HepG2 (cell line): ENCODE data around the gene CCSER1. TPM values are rescaled to one million over a fixed set of nuclear protein-coding genes. Genes with fewer than 3 reads are reported as not detected.

Source experiments
- ATAC-seq: fragments of 200-7000 bp; cut with Tn5 transposase; 3 replicates; pipeline ENCODE4 v1.9.1; 2020; ENCODE audit warnings: mild to moderate bottlenecking, moderate library complexity
- BruUV-seq: library from RNA; stranded (reverse); fragments of 400-500 nt; replicated peaks from 2 replicates; lab custom pipeline; 2021; lab: Mats Ljungman, UMichigan
- CTCF ChIA-PET: fragments of 300-600 bp; formaldehyde crosslinking; extraction: SDS; loops from one replicate; lab custom pipeline; 2021; ENCODE audit warnings: low total read pairs, inconsistent platforms, low intra/inter-chr PET ratio; lab: Yijun Ruan, JAX
- POLR2A ChIA-PET: fragments of 350-600 bp; sonication (Branson Sonifier 250); formaldehyde crosslinking; loops from one replicate; lab custom pipeline; 2020; ENCODE audit warnings: antibody characterized with exemption, inconsistent platforms; lab: Yijun Ruan, JAX
- DNase-seq: peaks from one replicate; pipeline ENCODE4 v3.0.0-alpha.2; 2015; ENCODE audit warnings: low spot score
- FAIRE-seq: peaks from 3 replicates; lab custom pipeline; 2011; peaks lifted over from hg19 to GRCh38; lab: Jason Lieb, UNC
- H2AFZ ChIP-seq: one replicate; pipeline ENCODE4 v1.6.1; 2011; ENCODE audit warnings: low read length, inconsistent platforms
- H3K27ac ChIP-seq: fragments of 300-600 bp; 3 replicates; pipeline ENCODE4 v1.8.0; 2011; ENCODE audit warnings: mixed run types, mild to moderate bottlenecking, mixed read lengths, low read length, inconsistent platforms; ENCODE audit not compliant: insufficient read depth; ENCODE audit errors: extremely low read length
- H3K27me3 ChIP-seq, 2 experiments: fragments of 200-600 bp in 1 of 2; 2 replicates in 1 of 2; 3 replicates in 1 of 2; pipeline versions ENCODE4 v1.6.0 to v1.8.0; 2011; ENCODE audit warnings: low read length in 2 of 2, mild to moderate bottlenecking in 2 of 2, moderate library complexity in 2 of 2, inconsistent platforms in 1 of 2; ENCODE audit not compliant: insufficient read depth in 2 of 2, control insufficient read depth in 1 of 2
- H3K36me3 ChIP-seq, 2 experiments: fragments of 200-600 bp in 1 of 2; replicated peaks in 1 of 2; 2 replicates in 1 of 2; 3 replicates in 1 of 2; pipeline versions ENCODE4 v1.5.1 to v1.8.0; 2011; ENCODE audit warnings: low read length in 2 of 2, inconsistent platforms in 1 of 2; ENCODE audit not compliant: insufficient read depth in 2 of 2, control insufficient read depth in 1 of 2
- H3K4me1 ChIP-seq: 2 replicates; pipeline ENCODE4 v1.5.1; 2012; ENCODE audit warnings: low read length, inconsistent platforms; ENCODE audit not compliant: insufficient read depth
- H3K4me2 ChIP-seq: 2 replicates; pipeline ENCODE4 v1.6.0; 2011; ENCODE audit warnings: low read depth, low read length, inconsistent platforms
- H3K4me3 ChIP-seq, 3 experiments: fragments of 200-600 bp in 1 of 3; sonication (generic), shearing (Covaris generic) in 1 of 3; replicated peaks in 1 of 3; 2 replicates each; pipeline ENCODE4 v1.5.1; 2011 to 2016; ENCODE audit warnings: low read length in 3 of 3, inconsistent platforms in 2 of 3, low read depth in 2 of 3, mild to moderate bottlenecking in 2 of 3, control low read depth in 1 of 3, mixed read lengths in 1 of 3; ENCODE audit not compliant: insufficient read depth in 1 of 3
- H3K79me2 ChIP-seq: one replicate; pipeline ENCODE4 v1.6.1; 2011; ENCODE audit warnings: low read length, inconsistent platforms; ENCODE audit not compliant: insufficient read depth
- H3K9ac ChIP-seq: 2 replicates; pipeline ENCODE4 v1.6.0; 2011; ENCODE audit warnings: mild to moderate bottlenecking, low read depth, low read length, inconsistent platforms; ENCODE audit not compliant: insufficient read depth
- H3K9me3 ChIP-seq: 2 replicates; pipeline ENCODE4 v1.5.1; 2012; ENCODE audit warnings: mild to moderate bottlenecking, low read length
- H4K20me1 ChIP-seq: 2 replicates; pipeline ENCODE4 v1.6.0; 2011; ENCODE audit warnings: inconsistent platforms, mild to moderate bottlenecking, low read length, moderate library complexity; ENCODE audit not compliant: insufficient read depth
- MLLT10 ChIP-seq: sonication (generic); formaldehyde crosslinking; IDR thresholded peaks from 2 replicates; pipeline ENCODE4 v1.4.0; 2020; ENCODE audit warnings: missing genetic modification reagents
- PHB2 ChIP-seq: fragments of 450-650 bp; IDR thresholded peaks from 2 replicates; pipeline ENCODE4 v1.6.1; 2018; ENCODE audit not compliant: partially characterized antibody
- POLR2AphosphoS5 ChIP-seq: IDR thresholded peaks from 2 replicates; pipeline ENCODE4 v1.6.1; 2012; ENCODE audit warnings: low read depth, low read length
- RCOR2 ChIP-seq: IDR thresholded peaks from 2 replicates; pipeline ENCODE4 v1.6.1; 2016; ENCODE audit warnings: missing biosample characterization, missing genetic modification reagents
- SP140L ChIP-seq: sonication (generic); formaldehyde crosslinking; IDR thresholded peaks from 2 replicates; pipeline ENCODE4 v1.4.0; 2020; ENCODE audit warnings: missing genetic modification reagents, borderline replicate concordance
- SRF ChIP-seq: IDR thresholded peaks from 2 replicates; pipeline ENCODE4 v1.6.1; 2011; ENCODE audit warnings: mild to moderate bottlenecking, low read depth, low read length, moderate library complexity
- ZBTB7A ChIP-seq: sonication (generic); formaldehyde crosslinking; IDR thresholded peaks from 2 replicates; pipeline ENCODE4 v1.8.0; 2022; ENCODE audit warnings: mild to moderate bottlenecking, missing genetic modification reagents
- ZNF121 ChIP-seq: sonication (generic); formaldehyde crosslinking; IDR thresholded peaks from 2 replicates; pipeline ENCODE4 v1.5.0; 2020; ENCODE audit warnings: mild to moderate bottlenecking, missing genetic modification reagents
- ZNF644 ChIP-seq: IDR thresholded peaks from 2 replicates; pipeline ENCODE4 v1.6.1; 2016; ENCODE audit warnings: low read depth
- ZNF670 ChIP-seq: sonication (generic); formaldehyde crosslinking; IDR thresholded peaks from 2 replicates; pipeline ENCODE4 v1.8.0; 2022; ENCODE audit warnings: mild to moderate bottlenecking, missing genetic modification reagents, borderline replicate concordance
- WGBS: methylation state at CpG from one replicate; pipeline ENCODE4 v1.1.6; 2017; ENCODE audit warnings: low lambda C conversion rate; 5-methylcytosine and 5-hydroxymethylcytosine counted together
- in situ Hi-C: cut with HindIII; loops from 2 replicates; pipeline ENCODE4 v1.10.0; 2017; ENCODE audit warnings: low pct_unique_long_range_greater_than_20kb; ENCODE audit not compliant: extremely low pct_ligation_motif_present
- intact Hi-C: fragments of 100-400 bp; cut with micrococcal nuclease; formaldehyde crosslinking; loops from one replicate; pipeline ENCODE4 v1.10.0; 2022; ENCODE audit not compliant: unreplicated experiment
- polyA plus RNA-seq, 8 experiments: library from polyadenylated mRNA; depleted of rRNA in 3 of 8; stranded (reverse) in 7 of 8; unstranded in 1 of 8; fragments of >200 nt; fragmentation: Illumina TruSeq in 4 of 8; extraction: Trizol in 4 of 8; gene quantifications; 2 replicates each; pipeline versions ENCODE4 v1.2.1 to v1.2.3, GENCODE V29; 2011 to 2016; ENCODE audit warnings: low read depth in 4 of 8, missing spikeins in 1 of 8, mixed read lengths in 1 of 8; ENCODE audit not compliant: insufficient read depth in 1 of 8
- total RNA-seq, 5 experiments: library from RNA; depleted of rRNA; stranded (reverse); fragments of >200 nt; fragmentation: Illumina TruSeq; extraction: Trizol; gene quantifications; 2 replicates each; pipeline ENCODE4 v1.2.3, GENCODE V29; 2016; ENCODE audit warnings: low read depth in 1 of 5
- TF ChIP-seq, protein P1 (sequence below): sonication (generic); formaldehyde crosslinking; IDR thresholded peaks from 2 replicates; pipeline ENCODE4 v1.5.0; 2020; ENCODE audit warnings: missing genetic modification reagents, mild to moderate bottlenecking, borderline replicate concordance
- TF ChIP-seq, protein P2 (sequence below): sonication (generic); formaldehyde crosslinking; IDR thresholded peaks from 2 replicates; pipeline ENCODE4 v1.8.1; 2023; ENCODE audit warnings: mild to moderate bottlenecking, missing genetic modification reagents

CCSER1 gene
- total and polyA plus RNA-seq, 2 of the 13 experiments (the other 11 are each of a cell fraction or from before 2014, with no cell fraction given): not detected

GRCh38 chr4:91525621-91526020 is 1398.4 kb downstream of the CCSER1 start:
- BruUV-seq: no TSS peak
- ChIA-PET POLR2A (no interaction called here), CTCF (no interaction called here)
- Histone ChIP-seq H4K20me1 (no peaks in the 10 kb centered on the region), H3K27me3 (no peaks in the 10 kb centered on the region), H3K4me2 (no peak overlapping the region), H3K36me3 (no peaks in the 10 kb centered on the region), H3K27ac (no peak overlapping the region), H3K9me3 (peaks cover 5% of the 10 kb centered on the region; the same call in 1 of the 2 replicates), H3K4me1 (no peaks in the 10 kb centered on the region), H3K4me3 (no peak overlapping the region), H2AFZ (no peak overlapping the region), H3K79me2 (no peaks in the 10 kb centered on the region), H3K9ac (no peak overlapping the region)
- DNase-seq (no peak), ATAC-seq (no peak), FAIRE-seq (no peak)
- WGBS: 3% methylated on average over 1 of the region's 1 CpG
- in situ Hi-C loops: no loop called here
- TF ChIP-seq ZNF670: no peak
- TF ChIP-seq, protein P1, sequence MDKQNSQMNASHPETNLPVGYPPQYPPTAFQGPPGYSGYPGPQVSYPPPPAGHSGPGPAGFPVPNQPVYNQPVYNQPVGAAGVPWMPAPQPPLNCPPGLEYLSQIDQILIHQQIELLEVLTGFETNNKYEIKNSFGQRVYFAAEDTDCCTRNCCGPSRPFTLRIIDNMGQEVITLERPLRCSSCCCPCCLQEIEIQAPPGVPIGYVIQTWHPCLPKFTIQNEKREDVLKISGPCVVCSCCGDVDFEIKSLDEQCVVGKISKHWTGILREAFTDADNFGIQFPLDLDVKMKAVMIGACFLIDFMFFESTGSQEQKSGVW (CRISPR knock-in tag): no peak
- no peak for TF ChIP-seq RCOR2 (CRISPR knock-in tag)
- no peak for TF ChIP-seq POLR2AphosphoS5
- no peak for TF ChIP-seq ZBTB7A (CRISPR knock-in tag)
- TF ChIP-seq PHB2: no peak
- TF ChIP-seq SP140L (CRISPR knock-in tag): no peak
- no peak for TF ChIP-seq MLLT10 (CRISPR knock-in tag)
- TF ChIP-seq ZNF644 (CRISPR knock-in tag): no peak
- no peak for TF ChIP-seq SRF
- TF ChIP-seq ZNF121 (CRISPR knock-in tag): no peak
- TF ChIP-seq, protein P2, sequence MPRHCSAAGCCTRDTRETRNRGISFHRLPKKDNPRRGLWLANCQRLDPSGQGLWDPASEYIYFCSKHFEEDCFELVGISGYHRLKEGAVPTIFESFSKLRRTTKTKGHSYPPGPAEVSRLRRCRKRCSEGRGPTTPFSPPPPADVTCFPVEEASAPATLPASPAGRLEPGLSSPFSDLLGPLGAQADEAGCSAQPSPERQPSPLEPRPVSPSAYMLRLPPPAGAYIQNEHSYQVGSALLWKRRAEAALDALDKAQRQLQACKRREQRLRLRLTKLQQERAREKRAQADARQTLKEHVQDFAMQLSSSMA (CRISPR knock-in tag): no peak
- intact Hi-C loops: no loop called here
